GM21723 (cell line): ENCODE results near the gene SMARCA4.

ENCODE experiments used
- ATAC-seq: cut with Tn5 transposase; IDR thresholded peaks from one replicate; pipeline ENCODE4 v1.9.1; 2021; ENCODE audit warnings: mild to moderate bottlenecking, moderate library complexity; ENCODE audit not compliant: unreplicated experiment

SMARCA4 gene

DNA sequence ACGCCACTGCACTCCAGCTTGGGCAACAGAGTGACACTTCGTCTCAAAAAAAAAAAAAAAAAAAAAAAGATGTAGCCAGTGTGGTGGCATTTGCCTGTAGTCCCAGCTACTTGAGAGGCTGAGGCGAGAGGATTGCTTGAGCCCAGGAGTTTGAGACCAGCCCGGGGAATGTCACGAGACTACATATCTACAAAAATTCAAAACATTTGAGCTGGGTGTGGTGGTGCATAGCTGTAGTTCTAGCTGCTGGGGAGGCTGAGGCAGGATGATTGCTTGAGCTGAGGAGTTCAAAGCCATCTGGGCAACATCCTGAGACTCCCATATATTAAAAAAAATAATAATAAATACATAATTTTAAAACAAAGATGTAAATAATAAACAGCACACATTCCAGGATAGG is 46.6 kb downstream of the SMARCA4 start:
- ATAC-seq: no peak

DNA sequence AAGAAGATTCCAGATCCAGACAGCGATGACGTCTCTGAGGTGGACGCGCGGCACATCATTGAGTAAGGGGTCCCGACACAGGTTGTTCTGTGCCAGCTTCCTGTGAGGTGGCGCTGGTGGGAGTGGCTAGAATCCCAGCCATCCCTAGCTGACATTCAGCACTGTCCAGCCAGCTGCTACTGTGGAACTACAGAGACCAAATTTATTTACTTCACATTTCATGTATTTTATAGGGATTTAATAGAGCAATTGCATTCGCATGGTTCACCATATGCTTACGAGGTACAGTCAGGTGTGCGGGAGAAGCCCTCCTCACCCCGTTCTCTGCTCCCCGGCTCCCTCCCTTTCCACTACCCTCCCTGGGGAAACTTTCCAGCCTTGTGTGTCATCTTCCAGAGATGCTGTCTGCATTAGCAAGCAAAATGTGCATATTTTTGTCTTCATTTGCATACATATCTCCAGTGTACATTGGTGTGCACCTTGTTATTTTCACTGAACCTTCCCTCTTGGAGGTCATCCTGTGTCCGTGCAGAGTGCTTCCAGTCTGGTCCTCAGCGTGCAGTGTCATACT is 47.2 kb downstream of the SMARCA4 start:
- ATAC-seq: no peak

DNA sequence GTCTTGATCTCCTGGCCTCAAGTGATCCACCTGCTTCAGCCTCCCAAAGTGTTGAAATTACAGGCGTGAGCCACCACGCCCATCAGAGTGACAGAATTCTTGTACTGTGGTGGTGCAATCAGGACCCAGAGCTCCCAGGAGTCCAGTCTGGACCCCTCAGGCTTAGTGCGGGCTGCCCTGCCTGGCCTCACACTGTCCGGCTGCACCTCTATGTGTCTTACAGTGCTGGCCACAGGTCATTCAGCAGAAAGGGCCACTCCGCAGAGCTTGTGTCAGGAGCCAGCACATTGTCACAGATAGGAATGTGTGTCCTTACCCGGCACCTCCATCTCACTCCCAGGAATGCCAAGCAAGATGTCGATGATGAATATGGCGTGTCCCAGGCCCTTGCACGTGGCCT is 49.2 kb downstream of the SMARCA4 start:
- no peak for ATAC-seq

GRCh38 chr19:11012507-11012906 is 51.7 kb downstream of the SMARCA4 start:
- no peak for ATAC-seq

- no peak for ATAC-seq
These were observed 52.9 kb downstream of the SMARCA4 start for GRCh38 chr19:11013771-11014170.

DNA sequence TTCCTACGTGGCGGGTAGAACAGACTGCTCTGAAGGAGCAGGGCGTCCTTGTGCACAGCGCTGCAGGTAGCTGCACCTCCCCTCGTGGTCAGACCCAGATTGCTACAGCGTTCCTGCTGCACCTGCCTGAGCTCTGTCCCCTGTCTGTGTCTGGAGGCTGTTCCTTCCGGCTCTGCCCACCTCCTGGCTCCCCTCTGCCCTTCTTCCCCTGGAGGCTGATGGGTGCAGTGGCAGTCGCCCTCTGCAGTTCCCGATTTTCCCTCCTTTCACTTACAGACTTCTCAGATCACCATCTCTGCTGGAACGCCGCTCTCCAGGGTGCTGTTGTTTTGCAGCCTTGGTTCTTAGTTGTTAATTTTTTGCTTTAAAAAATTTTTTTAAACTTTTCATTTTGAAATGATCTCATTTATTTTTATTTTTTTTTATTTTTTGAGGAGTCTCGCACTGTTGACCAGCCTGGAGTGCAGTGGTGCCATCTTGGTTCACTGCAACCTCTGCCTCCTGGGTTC is 53.6 kb downstream of the SMARCA4 start:
- ATAC-seq: no peak

GRCh38 chr19:11016631-11017030 is 55.8 kb downstream of the SMARCA4 start:
- no peak for ATAC-seq

DNA sequence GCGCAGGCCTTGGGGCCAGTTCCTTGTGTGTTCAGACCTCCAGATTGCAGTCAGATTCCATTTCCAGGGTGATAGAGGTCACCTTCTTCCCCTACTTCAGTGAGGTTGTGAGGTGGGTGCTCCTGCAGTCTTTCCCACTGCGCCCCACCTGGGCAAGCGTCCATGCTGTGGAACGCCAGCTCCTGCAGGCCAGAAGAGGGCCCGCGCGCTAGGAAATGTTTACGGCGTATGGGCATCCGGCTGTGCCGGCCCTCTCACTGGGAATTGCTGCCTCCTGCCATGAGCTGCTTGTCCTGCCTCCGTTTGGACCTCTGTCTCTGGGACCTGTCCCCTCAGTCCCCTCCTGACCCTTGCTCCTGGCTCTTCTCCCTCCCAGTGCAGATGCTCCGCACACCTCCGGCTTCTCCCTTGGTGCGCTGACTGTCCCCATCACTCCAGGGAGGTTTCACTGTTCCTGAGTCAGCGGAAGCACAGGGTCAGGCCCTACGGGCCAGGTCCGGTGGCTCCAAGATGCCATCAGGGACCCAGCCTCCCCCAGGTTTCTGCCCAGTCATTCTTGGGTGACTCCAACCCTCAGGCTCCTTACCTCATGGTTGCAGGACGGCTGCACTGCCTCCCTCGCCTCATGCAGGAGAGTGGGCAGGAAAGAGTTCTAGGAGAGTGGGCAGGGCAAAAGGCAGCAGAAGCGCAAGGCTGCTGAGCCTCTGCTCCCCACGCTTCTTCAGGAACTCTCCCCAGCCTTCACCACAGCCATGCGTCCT is 56.6 kb downstream of the SMARCA4 start:
- no peak for ATAC-seq

GRCh38 chr19:11018179-11018578 is 57.3 kb downstream of the SMARCA4 start:
- ATAC-seq: no peak

DNA sequence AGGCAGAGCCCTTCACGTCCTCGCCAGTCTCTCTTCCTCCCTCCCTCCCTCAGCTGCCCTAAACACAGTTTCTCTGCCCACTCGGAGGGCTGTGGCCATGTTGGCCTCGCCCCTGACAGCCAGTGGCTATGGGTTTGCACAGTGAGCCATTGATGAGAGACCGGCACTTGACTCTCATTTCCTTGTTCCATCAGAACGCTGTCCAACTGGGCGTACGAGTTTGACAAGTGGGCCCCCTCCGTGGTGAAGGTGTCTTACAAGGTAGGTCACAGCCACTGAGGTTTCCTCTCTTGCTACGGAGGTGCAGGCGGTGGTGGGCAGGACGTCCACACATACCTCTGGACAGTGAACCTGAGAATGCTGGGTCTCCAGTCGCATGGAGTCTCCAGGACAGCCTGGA is 57.9 kb downstream of the SMARCA4 start:
- no peak for ATAC-seq

DNA sequence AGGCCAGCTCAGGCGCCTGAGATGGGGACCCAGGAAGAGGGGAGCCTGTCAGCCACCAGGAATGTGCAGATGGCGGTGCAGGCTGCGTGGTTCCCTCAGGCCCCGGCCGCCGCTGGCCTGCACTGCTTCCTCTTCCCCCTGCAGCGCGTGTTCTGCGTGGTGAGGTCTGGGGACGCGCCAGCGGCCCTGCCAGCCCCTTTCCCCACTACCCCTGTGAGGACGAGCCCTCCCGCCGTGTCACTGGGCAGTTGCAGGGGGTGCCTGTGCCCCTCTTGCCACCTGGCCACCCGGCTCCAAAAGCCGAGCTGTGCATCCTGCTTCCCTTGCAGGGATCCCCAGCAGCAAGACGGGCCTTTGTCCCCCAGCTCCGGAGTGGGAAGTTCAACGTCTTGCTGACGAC is 58.4 kb downstream of the SMARCA4 start:
- no peak for ATAC-seq

DNA sequence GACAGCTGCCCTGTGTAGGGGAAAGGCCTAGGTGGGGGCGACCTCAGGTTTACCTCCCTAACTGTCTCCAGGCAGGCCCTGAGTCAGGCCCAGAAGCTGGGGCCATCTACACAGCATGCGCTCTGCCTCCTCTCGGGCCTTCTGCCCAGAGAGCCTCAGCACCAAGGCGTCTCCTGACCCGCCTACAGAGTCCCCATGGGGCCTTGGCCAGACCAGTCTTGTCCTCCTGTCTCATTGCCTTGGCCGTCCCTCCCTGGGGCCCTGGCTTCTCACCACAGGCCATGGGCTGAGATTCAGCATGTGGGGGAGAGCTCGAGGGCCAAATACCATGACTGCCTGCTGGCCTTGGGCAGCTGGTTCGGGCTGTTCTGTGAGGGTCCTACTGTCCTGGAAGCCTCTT is 59.0 kb downstream of the SMARCA4 start:
- no peak for ATAC-seq

GRCh38 chr19:11020423-11020822 is 59.6 kb downstream of the SMARCA4 start:
- ATAC-seq: no peak

- ATAC-seq: no peak
These were observed 60.3 kb downstream of the SMARCA4 start for GRCh38 chr19:11020982-11021759.

DNA sequence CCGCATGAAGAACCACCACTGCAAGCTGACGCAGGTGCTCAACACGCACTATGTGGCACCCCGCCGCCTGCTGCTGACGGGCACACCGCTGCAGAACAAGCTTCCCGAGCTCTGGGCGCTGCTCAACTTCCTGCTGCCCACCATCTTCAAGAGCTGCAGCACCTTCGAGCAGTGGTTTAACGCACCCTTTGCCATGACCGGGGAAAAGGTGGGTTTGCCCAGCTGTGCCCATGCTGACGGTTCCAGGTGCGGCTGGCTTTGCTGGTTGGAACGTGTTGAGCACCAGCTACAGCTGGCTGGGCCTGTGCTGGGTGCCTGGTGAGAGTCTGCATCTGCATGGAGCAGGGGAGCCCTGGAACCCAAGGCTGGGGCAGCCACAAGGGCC is 60.9 kb downstream of the SMARCA4 start:
- no peak for ATAC-seq

DNA sequence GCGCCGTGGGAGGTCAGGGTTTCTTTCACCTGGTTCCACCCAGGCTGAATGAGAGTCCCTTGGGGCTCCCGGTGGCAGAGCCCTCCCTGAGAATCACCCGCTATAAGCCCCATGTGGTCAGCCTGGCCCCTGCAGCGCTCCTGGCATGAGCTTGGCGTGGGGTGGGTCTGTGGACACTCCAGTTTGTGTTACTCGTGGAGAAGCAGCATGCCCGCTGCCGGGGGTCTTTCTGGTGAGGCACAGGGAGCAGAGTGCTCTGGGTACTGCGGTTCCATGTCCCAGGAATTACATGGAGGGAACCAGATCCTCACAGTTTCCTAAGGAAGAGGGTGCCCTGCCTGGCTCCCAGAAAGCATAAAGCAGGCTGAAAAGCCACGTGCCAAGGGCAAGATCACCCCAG is 62.2 kb downstream of the SMARCA4 start:
- no peak for ATAC-seq

DNA sequence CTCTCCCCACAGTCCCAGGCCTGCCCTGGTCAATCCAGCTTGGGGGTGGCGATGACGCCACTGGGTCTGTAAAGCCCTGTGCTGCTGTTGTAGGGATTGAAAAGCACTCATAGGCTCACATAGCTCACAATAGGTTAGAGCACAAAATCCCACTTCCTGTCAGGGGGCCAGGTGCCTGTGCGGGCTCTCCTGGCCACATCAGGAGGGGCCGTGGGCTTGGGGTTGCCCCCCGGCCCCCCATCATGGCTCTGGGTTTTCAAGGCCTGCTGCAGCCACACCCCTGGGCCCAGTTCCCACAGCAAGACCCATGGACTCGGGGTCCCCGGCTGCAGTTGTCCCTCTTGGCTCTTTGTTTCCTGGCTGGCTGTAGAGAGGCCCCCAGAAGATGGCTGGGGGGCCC is 62.9 kb downstream of the SMARCA4 start:
- ATAC-seq: no peak

DNA sequence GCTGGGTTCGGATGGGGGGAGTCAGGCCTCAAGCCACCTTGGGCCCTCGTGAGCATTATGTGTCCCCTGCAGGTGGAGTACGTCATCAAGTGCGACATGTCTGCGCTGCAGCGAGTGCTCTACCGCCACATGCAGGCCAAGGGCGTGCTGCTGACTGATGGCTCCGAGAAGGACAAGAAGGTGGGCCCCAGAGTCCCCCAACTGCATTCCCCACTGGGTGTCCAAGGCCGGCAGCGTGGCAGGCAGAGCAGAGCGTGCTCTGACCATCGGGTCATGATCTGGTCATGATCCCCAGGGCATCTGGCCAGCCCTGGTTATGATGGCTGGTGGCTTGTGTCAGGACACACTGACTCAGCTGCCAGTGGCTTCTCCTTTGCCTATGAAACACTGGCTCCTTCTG is 63.4 kb downstream of the SMARCA4 start:
- ATAC-seq: no peak

- no peak for ATAC-seq
These were observed 64.2 kb downstream of the SMARCA4 start for GRCh38 chr19:11025006-11025405.

DNA sequence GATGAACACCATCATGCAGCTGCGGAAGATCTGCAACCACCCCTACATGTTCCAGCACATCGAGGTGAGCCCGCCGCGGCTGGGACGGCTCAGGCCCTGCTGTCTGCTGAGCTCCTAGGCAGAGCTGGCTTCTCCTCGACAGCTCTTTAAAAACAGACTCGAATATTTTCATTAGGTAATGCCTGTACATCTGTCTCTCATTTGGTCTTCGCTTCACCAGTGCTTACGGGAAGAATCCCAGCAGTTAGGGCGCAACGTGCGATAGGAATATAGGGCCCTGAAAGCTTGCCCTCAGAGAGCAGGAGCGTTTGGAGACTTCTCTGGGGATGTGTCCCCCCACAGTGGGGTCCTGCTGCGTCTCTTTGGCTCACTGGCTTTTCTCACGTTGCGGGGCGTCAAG is 64.6 kb downstream of the SMARCA4 start:
- ATAC-seq: no peak

- ATAC-seq: no peak
These were observed 65.2 kb downstream of the SMARCA4 start for GRCh38 chr19:11025997-11026396.

DNA sequence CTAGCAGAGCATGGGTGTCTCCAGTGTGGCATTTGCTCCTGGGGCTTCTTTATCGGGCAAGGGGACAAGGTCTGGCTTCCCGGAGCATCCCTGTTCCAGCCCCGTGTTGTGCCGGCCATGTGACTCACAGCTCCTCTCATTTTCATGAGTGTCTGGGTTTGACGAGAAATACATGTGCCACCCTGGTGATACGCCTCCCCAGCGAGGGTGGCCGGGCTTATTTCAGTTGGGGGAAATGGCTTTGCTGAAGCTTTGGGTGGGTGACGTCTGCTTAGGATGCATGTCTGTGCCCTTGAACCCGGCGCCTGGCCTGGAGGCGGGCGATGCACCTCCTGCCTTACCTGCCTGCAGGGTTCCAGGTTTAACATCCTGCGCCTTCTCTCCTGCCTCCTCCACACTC is 66.6 kb downstream of the SMARCA4 start:
- no peak for ATAC-seq
